Stimulated activated CD8-positive, alpha-beta memory T cell treated with anti-CD3 and anti-CD28 coated beads, Interleukin-2, amount 100 ng/mL, for 1 hour (primary cell): Measurements from ENCODE around the gene ADAMTS6.
"Not testable (repeated sequence)": the region's sequence is repeated elsewhere in the genome, so short reads cannot be mapped to it uniquely, and the experiment has no call there.

Source experiments
- DNase-seq, 2 donors: peaks; one replicate each; pipeline ENCODE4 v3.0.0-alpha.2; 2020; ENCODE audit warnings: low read depth in 2 of 2

ADAMTS6 gene

DNA sequence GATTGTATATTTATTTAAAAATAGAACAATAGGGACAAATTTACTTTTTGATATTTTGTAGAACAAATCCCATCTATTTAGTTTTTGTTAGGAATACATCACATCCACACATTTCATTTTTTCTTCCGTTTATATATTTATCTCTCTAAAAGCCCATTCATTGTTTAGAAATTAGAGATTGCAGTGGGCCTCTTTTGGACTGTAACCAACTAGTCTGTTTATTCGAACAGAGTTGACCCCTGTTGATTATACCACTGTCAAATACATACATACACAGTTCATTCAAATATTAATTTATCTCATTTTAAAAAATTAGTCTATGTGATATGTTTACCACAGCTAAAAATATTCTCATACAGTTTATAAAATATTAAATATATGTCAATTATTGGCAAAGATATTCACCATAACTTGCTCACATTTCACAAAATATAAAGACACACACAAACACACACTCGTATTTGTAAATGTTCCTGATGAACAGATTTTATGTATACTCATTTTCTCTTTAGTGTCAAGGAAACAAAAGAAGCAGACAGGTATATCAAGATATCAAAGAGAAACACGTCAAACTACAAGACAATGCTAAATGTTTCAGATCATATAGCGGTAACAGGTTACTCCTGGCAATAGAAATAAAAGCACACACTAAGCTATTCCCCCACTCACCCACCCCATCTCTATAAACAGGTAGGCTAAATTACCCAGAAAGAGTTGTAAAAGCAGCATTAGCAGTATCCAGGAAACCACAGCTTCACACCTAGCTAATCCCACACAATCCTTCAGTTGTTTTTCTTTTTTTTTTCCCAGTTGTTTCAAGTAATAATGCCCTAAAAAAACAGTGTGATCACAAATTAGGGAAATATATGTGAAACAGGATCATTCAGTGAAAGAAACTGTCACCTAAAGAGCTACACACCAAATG is 283.9 kb downstream of the ADAMTS6 start:
- no peak for DNase-seq

DNA sequence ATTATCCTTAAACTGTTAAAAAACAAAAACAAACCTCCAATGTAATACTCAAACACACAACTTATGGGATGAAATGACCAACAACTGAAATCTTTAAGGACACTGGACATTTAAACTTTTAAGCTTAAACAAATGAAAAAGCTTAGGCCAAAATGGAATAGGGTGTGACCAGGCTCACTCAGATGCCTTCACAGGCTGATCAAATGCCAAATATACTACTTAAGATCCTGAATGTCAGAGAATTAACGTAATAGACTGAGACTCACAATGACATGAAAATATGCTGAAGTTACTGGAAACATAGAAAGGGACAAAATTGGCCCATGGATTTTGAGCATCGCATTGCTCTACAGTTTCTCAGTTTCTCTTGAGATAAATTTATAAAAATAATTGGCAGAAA is 286.8 kb downstream of the ADAMTS6 start:
- DNase-seq = no peak

DNA sequence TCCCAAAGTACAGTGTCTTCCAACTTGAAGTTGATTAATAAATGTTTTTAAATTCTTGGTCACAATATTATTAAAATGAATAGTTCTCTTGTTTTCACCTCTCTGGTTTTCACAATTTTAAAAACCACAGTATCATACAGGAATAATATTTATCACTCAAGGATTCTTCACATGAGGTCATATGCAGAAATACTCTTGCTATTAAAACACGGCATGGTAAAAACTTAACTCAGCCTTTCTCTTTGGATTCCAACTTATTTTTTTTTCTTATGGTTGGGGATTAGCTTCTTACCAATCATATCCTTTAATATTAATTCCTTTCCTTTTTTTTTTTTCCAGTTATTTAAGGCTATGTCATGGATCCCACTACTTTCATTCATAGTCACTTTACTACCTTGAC is 289.4 kb downstream of the ADAMTS6 start:
- no peak for DNase-seq

DNA sequence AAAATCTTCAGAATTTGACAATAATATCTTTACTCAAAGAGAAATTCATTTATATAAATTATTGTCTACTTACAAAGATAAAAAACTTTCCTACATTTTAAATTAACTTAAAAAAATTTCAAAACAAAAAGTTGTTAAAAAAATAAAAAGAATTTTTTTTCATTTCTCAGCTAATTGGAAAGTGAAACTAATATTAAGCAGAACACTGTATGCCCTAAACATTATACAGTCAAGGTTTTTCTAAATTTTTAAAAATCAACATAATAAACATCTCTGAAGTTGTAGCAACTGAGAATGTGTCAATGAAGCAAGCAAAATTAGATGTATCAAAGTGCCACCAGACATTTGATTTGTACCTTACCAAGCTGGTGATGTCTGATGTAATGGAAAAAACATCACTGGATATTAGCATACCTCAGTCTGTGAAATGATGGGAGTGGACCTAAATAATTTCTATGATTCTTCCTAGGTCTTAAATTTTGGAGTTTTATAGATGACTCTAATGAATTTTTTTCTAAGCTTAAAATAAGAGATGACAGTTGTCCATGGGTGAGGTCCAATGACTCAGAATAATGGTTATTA is 290.1 kb downstream of the ADAMTS6 start:
- DNase-seq = no peak

DNA sequence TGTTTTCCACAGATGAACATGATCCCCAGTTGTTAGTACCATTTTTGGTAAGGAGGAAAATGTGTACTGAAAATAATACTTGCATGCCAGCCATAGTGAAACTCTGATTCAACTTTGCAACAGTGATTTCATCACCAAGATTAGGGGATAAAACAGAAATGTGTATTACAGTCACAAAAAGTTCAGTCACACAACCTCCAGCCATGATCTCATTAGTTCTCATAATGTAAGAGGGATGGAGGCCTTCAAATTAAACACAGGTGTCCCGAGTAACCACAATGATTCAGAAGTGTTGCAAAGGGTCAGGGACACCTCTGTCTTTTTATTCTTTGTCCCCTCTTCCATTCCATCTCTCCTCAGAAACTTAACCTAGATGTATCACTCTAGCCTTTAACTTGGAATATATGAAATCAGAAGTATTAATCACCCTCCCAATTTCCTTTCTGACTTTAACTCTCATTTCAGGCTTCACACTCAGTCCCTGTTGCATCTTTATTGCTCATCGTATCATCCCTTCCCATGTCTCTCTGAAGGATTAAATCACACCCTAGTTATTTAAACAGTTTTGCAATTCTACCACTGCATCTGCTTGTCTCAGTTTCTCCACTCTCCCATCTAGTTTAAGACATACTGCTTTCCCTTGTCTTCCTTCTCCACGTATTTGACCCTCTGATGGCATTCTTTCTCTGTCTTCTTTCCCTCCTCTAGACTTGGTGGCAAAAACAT is 291.2 kb downstream of the ADAMTS6 start:
- no peak for DNase-seq

DNA sequence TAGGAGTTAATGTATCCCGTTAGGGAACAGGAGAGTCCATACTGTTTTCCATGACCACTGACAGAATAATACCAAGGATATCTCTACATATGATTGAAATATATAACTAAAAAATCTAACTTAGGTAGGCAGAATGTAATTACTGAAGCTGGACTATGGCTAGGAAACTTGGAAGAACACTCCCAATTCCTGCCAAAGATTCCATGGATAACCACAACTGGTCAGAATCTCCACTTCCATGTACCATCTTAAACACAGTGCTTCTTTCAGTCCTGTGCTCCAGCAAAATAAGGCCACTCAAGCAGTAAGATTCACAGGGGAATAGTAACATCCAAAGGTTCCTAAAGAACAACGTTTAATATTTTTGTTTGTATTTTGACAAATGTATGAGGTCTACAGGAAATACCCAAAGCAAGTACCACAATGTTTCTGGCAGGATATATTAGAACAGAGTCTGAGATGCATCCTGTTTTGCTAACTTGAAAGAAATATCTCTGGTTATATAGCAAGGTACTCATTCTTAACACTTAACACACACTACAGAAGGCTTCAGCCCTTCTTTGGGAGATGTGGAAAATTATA is 295.0 kb downstream of the ADAMTS6 start:
- DNase-seq = no peak

DNA sequence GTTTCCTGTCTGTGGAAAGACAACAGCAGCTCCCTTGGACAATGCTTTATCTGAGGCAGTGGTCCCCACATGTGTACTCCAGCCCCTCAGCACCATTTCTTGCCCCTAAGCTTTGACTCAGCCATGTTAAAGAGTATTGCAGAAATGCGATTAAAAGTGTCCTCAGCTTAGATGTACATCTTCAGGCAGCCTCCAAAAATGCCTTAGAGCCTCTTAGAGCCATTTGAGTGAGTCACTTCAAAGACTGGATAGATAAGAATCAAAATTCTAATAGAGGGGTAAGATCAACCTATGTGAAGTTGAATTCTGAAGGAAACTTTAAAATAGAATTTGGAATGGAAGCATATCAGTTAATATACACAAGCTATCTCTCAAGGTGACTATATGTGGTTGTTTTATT is 296.3 kb downstream of the ADAMTS6 start:
- no peak for DNase-seq

DNA sequence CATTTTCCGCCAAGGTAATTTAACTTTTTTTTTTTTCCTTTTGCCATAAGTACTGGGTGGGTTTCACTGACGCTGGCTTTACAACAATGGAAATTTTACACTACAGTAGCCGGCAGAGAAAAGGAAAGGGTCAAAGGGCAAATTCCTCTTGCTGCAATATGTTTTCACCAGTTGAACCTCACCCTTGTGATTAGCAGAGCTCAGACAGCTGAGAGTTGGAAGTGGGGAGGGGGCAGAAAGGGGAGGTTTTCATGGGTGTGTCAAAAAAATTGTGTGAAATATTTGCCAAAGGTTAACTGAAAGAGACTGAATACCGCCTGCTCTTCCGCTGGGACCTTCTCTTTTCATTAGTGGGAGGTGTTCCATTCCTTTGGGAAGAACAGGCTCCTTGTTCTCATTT is 296.9 kb downstream of the ADAMTS6 start:
- DNase-seq = no peak

DNA sequence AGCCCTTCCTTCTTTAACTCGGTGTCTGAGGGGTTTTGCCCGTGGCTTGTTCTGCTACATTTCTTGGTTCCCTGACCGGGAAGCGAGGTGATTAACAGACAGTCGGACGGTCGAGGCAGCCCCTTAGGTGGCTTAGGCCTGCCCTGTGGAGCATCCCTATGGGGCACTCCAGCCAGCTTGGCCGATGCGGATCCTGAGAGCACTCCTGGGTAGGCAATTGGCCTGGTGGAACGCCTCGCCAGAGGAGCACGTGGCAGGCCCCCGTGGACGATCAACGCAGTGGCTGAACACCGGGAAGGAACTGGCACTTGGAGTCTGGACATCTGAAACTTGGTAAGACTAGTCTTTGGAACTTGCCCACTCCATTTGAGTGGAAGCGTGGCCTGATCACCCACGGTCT is 307.5 kb downstream of the ADAMTS6 start:
- not testable (repeated sequence) for DNase-seq

DNA sequence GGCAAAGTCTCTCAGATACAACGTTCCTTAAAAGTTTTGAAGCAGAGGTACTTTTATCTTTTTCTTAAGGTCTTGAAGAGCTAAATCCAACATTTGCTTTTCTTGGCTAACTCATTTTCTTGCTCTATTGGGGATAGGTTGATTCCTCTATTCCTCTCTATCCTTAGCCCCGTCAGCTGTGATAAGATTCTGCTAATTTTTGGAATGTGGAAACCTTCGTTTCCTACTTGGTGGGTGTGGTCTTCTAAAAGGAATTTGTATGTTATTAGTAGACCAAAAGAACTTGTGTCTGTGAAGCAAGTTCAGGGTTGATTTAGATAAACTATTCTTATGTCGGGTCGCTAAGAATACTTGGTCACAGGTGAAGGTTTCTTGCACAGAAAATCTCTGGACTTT is 308.6 kb downstream of the ADAMTS6 start:
- DNase-seq = no peak

DNA sequence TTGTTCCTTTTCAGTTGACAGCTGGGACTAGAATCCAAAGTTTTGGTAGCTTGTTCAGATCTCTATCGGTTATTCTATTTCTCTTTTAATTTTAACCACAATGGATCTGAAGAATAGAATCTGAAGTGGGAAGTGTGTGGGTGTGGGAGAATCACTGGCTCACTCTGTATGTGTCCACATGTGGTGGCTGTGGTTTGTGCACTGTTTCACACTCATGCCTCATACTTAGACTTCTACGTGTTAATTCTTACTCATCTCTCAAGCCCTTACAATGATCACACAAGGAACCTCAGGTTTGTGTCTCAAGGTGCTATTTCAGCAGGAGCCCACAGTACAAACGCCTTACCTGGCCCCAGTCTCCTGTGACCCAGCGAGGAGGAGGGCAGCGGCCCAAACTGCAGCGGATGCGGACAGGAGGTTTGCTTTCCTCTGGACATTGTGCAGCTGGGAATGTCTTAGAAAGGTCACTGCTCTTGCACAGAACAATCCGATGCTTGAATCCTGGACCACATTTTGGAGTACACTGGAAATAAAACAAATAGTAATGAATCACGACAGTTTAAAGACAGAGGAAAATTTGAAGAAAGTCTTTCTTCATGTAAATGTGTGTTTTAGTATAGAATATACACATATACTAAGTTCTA is 309.1 kb downstream of the ADAMTS6 start:
- no peak for DNase-seq

DNA sequence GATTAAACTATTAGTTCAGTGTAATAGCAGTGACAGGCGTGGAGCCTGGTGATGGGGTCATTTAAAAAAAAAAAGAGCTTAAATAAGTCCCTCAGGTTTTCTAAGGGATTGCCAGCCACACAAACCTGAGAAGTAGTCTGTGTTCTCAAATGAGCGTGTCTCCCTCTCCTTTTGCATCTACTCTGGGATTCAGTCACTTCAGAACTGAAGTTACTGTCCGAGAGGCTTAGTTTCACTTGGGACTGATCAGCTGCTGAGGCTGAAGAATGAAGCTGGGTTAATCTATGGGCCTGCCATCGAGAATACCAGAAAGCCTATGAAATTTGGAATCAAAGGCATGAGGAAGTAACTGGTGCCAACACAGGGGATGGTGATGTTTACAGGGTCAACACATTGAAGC is 310.1 kb downstream of the ADAMTS6 start:
- DNase-seq = no peak

DNA sequence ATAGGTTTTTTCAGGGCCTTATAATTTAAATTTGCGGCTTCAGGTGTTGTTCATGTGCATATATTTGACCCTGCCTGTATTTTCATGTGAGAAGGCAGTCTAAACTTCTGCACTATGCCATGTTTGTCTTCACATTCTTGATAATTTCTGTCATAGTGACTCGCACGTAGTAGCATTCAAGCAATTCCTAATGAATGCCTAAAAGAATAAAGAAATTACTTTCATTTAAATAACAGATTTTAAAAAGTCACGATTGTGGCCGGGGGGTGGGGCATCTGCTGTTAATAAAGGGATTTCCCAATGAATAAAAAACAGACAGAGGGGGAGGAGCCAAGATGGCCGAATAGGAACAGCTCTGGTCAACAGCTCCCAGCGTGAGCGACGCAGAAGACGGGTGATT is 318.0 kb downstream of the ADAMTS6 start:
- no peak for DNase-seq

DNA sequence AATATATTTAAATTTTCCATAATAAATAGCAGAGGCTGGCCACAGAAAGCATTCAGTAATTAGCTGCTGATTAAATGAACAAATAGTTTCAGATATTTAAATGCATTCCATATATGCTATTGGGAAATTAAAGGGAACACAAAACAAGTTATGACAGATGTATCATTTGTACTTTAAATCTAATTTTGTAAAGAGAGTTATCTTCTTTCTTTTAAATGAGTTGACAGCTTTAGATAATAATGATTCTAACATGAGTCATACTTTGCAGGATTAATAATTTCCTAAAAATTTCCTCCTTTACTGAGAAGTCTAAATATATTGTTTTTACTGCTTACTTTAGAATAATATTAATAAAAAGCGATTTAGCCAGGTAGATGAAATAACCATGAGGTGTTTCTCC is 320.1 kb downstream of the ADAMTS6 start:
- DNase-seq = no peak

DNA sequence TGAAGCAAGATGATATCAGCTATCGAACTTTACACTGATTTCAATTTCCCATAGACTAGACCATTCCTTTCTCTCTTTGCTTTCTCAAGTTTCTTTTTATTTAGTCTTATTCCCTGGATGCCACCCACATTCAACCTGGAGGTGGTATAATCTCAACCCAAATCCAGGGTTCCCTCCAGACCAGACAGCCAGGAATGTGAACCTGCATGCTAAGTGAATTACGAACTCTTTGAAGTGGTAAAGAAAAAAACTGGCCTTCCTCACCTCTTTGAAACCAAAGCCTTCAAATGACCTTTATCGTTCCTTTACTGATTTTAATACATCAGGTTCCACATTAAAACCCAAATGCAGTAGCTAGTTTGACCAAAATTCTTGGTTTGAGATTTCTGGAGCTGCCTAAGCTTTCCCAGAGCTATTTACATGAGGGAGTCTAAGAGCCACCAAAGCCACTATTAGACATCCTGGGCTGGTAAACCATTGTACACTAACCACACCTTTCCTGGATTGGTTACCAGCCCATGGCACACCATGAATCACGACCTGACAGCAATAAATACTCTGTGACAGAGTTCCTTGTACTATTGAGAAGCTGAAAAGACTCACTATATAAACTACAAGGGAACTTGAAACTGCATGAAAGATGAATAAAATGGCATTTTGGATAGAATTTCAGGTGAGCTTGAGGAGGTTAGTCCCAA is 323.7 kb downstream of the ADAMTS6 start:
- DNase-seq = no peak

DNA sequence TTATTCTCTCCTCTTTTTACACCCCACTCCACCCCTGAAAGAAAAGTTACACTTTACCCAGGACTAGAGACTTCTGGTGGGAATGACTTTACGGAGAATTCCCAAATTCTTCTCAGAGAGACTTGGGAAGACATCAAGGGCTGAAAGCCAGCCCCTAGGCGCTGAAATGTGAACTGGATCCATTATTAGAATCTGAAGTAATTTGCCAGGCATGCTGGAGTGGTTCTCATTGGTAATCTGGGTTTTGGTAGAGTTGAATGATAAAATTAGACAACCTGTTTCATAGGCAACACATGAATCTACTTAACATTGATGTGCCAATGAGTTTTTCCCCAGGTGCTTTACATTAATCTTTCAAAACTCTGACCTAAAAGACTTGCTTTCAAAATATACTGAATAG is 324.8 kb downstream of the ADAMTS6 start:
- no peak for DNase-seq

DNA sequence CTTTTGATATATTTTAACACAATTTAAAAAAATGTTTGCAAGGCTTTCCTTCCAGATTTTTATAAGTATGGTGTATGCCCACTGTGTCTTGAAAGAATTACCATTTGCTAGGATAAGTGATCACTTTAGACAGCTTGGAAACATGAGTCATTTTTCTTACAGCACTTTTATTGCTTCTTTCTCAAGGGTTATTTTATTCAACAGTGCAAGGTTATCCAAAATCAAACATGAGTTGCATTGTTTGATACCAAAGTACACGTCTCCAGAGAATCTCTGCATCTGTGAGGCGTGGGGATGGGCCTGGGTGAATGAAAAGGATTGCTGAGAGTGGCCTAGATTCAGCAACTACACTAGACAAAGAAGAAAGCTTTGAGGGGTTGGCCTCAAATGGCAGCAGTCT is 329.6 kb downstream of the ADAMTS6 start:
- no peak for DNase-seq

DNA sequence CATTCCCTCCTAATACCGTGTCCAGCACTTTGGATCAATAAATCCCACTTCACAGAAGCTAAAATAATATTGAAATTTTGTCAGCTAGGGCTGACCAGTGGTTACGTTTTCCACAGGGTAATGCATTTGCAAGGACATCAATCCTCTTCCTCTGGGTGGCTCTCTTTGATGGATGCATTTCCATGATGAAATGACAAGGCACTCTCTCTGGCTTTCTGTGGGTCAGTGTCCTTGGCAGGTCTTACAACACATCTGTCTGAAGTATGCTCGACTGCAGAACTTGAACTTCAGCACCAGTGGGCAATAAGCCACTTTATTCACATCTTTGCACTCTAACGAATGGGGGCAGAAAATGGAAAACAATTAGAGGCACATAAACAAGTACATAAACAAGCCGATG is 330.1 kb downstream of the ADAMTS6 start:
- no peak for DNase-seq

DNA sequence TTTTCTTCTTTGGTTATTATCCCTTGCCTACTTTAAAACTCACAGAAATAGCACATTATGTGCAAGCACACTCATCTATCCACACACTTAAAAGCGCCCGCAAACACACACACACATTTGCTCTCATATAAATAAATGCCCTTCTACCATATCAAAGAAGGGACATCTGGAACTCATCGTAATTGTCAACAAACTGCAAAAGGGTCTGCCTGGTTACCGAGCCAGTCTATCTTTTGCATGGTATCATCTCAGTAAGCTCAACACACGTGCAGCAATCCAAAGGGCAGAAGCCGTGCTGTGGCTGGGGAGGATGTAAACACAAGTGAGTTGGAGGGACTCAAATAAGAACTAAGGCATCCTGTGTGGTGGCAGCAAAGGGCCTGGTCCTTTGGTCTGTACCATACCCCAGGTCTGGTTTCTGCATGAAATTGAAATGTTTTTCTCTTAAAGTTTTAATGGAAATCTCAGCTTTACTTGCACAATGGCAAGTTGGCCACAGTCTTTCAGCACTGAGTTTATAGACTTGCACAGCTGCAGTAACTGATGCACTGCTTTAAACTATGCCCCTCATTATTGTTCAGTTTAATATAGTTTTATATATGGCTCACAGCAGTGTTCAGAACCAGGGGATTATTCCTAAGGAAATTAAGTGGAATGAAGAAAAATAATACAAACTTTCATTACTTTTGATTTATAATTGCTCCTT is 331.0 kb downstream of the ADAMTS6 start:
- no peak for DNase-seq

DNA sequence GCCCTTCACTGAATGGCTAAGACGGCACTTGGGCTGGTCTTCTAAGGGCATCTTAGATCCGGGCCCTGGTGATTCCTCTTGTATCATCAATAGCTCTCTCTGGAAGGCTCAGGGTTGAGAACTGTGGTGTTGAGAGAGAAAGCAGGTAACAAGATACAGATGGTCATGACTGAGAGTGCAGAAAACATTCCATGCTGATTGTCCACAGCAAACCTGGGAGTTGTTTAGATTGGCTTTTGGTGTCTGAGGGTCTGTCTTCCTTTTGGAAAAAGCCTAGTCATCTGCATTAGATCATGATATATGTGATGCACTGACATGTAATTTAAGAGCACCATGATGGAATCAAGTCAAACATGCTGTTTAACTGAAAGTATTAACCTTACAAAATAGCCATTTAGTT is 331.9 kb downstream of the ADAMTS6 start:
- no peak for DNase-seq
